ENCODE measurements around the gene JAKMIP1. TPM values are rescaled to one million over a fixed set of nuclear protein-coding genes. Genes with fewer than 3 reads are reported as not detected.

JAKMIP1 gene
- total RNA-seq, 1 experiment from 2014 or later = not detected

GRCh38 chr4:6048537-6048936, 151.8 kb downstream of the JAKMIP1 start:
- no TSS peak for BruUV-seq (replicated peaks)
- H3K4me1 ChIP-seq (ENCODE audit: control insufficient read depth, insufficient read depth, low read length) = no peaks in the 10 kb centered on the region
- DNase-seq (ENCODE audit: low read depth, low spot score) (no peak), ATAC-seq (no peak)
- peaks cover 3% of the 10 kb centered on the region; the same call in 1 of the 2 replicates for H3K27me3 ChIP-seq (ENCODE audit: control insufficient read depth, insufficient read depth, low read length)
- ChIA-PET POLR2A (no interaction called here), CTCF (interaction anchor here (0.7 kb wide), 1 partner anchor 351 kb away, joined by 4 read pairs; no protein-coding TSS in a partner anchor)
- TF ChIP-seq SIN3A (IDR thresholded peaks at IDR 0.05; ENCODE audit: borderline replicate concordance, insufficient read depth, low read depth, low read length) (no peak), POLR2AphosphoS5 (IDR thresholded peaks at IDR 0.05; ENCODE audit: low read depth, low read length) (no peak), REST (IDR thresholded peaks at IDR 0.05; ENCODE audit: insufficient read depth in 1 of 2, low read depth in 2 of 2, low read length in 1 of 2) (no peak), CTCF (IDR thresholded peaks at IDR 0.05) (no peak), TCF7L2 (IDR thresholded peaks at IDR 0.05; ENCODE audit: low read depth, low read length) (no peak)
- H3K27ac ChIP-seq (ENCODE audit: low read length) = no peak overlapping the region
- H3K9me3 ChIP-seq (ENCODE audit: control insufficient read depth, insufficient read depth, low read depth, low read length) = no peaks in the 10 kb centered on the region
- H3K4me3 ChIP-seq (ENCODE audit: low read depth in 2 of 2, low read length in 2 of 2) = no peak overlapping the region
- intact Hi-C loops (cut with micrococcal nuclease; ENCODE audit: unreplicated experiment) = no loop called here
- no peaks in the 10 kb centered on the region for H3K36me3 ChIP-seq (ENCODE audit: control insufficient read depth, insufficient read depth, low read length)
- in situ Hi-C loops (cut with HindIII; ENCODE audit: low pct_unique_long_range_greater_than_20kb, low sequenced_read_pairs) = no loop called here

GRCh38 chr4:6047130-6047673, 153.1 kb downstream of the JAKMIP1 start:
- intact Hi-C loops (cut with micrococcal nuclease; ENCODE audit: unreplicated experiment) (no loop called here), in situ Hi-C loops (cut with HindIII; ENCODE audit: low pct_unique_long_range_greater_than_20kb, low sequenced_read_pairs) (no loop called here)
- Histone ChIP-seq H3K9me3 (ENCODE audit: control insufficient read depth, insufficient read depth, low read depth, low read length) (no peaks in the 10 kb centered on the region), H3K27ac (ENCODE audit: low read length) (no peak overlapping the region), H3K4me1 (ENCODE audit: control insufficient read depth, insufficient read depth, low read length) (no peaks in the 10 kb centered on the region), H3K27me3 (ENCODE audit: control insufficient read depth, insufficient read depth, low read length) (peaks cover 3% of the 10 kb centered on the region; the same call in 1 of the 2 replicates), H3K36me3 (ENCODE audit: control insufficient read depth, insufficient read depth, low read length) (no peaks in the 10 kb centered on the region), H3K4me3 (ENCODE audit: low read depth in 2 of 2, low read length in 2 of 2) (no peak overlapping the region)
- DNase-seq (ENCODE audit: low read depth, low spot score) (no peak), ATAC-seq (no peak)
- ChIA-PET POLR2A (no interaction called here), CTCF (no interaction called here)
- no TSS peak for BruUV-seq (replicated peaks)
- no peak for TF ChIP-seq SIN3A (IDR thresholded peaks at IDR 0.05; ENCODE audit: borderline replicate concordance, insufficient read depth, low read depth, low read length)
- no peak for TF ChIP-seq TCF7L2 (IDR thresholded peaks at IDR 0.05; ENCODE audit: low read depth, low read length)
- TF ChIP-seq POLR2AphosphoS5 (IDR thresholded peaks at IDR 0.05; ENCODE audit: low read depth, low read length) = no peak
- TF ChIP-seq REST (IDR thresholded peaks at IDR 0.05; ENCODE audit: insufficient read depth in 1 of 2, low read depth in 2 of 2, low read length in 1 of 2) = no peak
- no peak for TF ChIP-seq CTCF (IDR thresholded peaks at IDR 0.05)
